ENCODE data around the gene SPATA2L. TPM values are rescaled to one million over a fixed set of nuclear protein-coding genes. Genes with fewer than 3 reads are reported as not detected.

The SPATA2L gene
- total and polyA plus RNA-seq, 2 of the 13 experiments (the other 11 are each of a cell fraction or from before 2014, with no cell fraction given), result 9.1 to 20.7 TPM

- TF ChIP-seq ZMAT5 (CRISPR knock-in tag; IDR thresholded peaks at IDR 0.05; ENCODE audit: borderline replicate concordance, low read depth) (no peak), NR1H2 (CRISPR knock-in tag; IDR thresholded peaks at IDR 0.05; ENCODE audit: borderline replicate concordance, low read depth) (0 out of 2 replicates have a peak, but pooled peaks have one; percentile 47), STAT5B (CRISPR knock-in tag; IDR thresholded peaks at IDR 0.05) (no peak), HIVEP1 (CRISPR knock-in tag; IDR thresholded peaks at IDR 0.05) (peak; percentile 66; the same call in 1 of the 2 replicates), RFXAP (CRISPR knock-in tag; IDR thresholded peaks at IDR 0.05; ENCODE audit: borderline replicate concordance) (peak; percentile 48; the same call in 1 of the 2 replicates), ZNF780A (CRISPR knock-in tag; IDR thresholded peaks at IDR 0.05) (no peak), GATA4 (IDR thresholded peaks at IDR 0.05; ENCODE audit: borderline replicate concordance, low read depth) (no peak), UBTF (CRISPR knock-in tag; IDR thresholded peaks at IDR 0.05) (peak; percentile 46; the same call in 1 of the 2 replicates), CENPX (CRISPR knock-in tag; IDR thresholded peaks at IDR 0.05) (no peak), MED8 (CRISPR knock-in tag; IDR thresholded peaks at IDR 0.05; ENCODE audit: insufficient replicate concordance) (peak; percentile 83), ZNF460 (CRISPR knock-in tag; IDR thresholded peaks at IDR 0.05; ENCODE audit: borderline replicate concordance) (no peak), MBNL3 (CRISPR knock-in tag; conservative IDR thresholded peaks at IDR 0.05) (no peak), REST (IDR thresholded peaks at IDR 0.05; ENCODE audit: borderline replicate concordance in 1 of 2, low read depth in 1 of 2, low read length in 2 of 2) (no peak; a peak in 1 of 4 replicates), RCOR2 (CRISPR knock-in tag; IDR thresholded peaks at IDR 0.05) (no peak), ISL2 (CRISPR knock-in tag; IDR thresholded peaks at IDR 0.05) (peak; percentile 35), ARID5B (CRISPR knock-in tag; IDR thresholded peaks at IDR 0.05) (peak; percentile 65)
These were observed 43.9 kb downstream of the SPATA2L start, which contains the start of the genes CHMP1A and SPATA33 (continued) for GRCh38 chr16:89657442-89658220.
